Measurements from ENCODE around the gene MOSPD3.
A peak's percentile ranks its signal among the peaks of the same experiment; 100 is the strongest.

The MOSPD3 gene

GRCh38 chr7:100595188-100595587 lies 17.2 kb upstream of the MOSPD3 start:
- no peak for DNase-seq

- DNase-seq: no peak
These were observed 13.9 kb upstream of the MOSPD3 start for GRCh38 chr7:100598425-100598824.

GRCh38 chr7:100599911-100600729 lies 12.2 kb upstream of the MOSPD3 start:
- no peak for DNase-seq

GRCh38 chr7:100600730-100601038 lies 11.7 kb upstream of the MOSPD3 start:
- no peak for DNase-seq

GRCh38 chr7:100602889-100603725 lies 9.2 kb upstream of the MOSPD3 start:
- no peak for DNase-seq

GRCh38 chr7:100603726-100604027 lies 8.7 kb upstream of the MOSPD3 start:
- no peak for DNase-seq

GRCh38 chr7:100604028-100604975 lies 8.0 kb upstream of the MOSPD3 start:
- peak in 1 of 2 donors; percentile 37 for DNase-seq

GRCh38 chr7:100604976-100605911 lies 7.1 kb upstream of the MOSPD3 start:
- DNase-seq: no peak

GRCh38 chr7:100606313-100606712 lies 6.0 kb upstream of the MOSPD3 start:
- no peak for DNase-seq

- DNase-seq: no peak
These were observed 5.2 kb upstream of the MOSPD3 start for GRCh38 chr7:100607111-100607510.

- DNase-seq: no peak
These were observed 2.4 kb upstream of the MOSPD3 start for GRCh38 chr7:100609958-100610357.

GRCh38 chr7:100612730-100613390 lies 520 bp downstream of the MOSPD3 start:
- DNase-seq: no peak

- DNase-seq: no peak
These were observed 1.3 kb downstream of the MOSPD3 start for GRCh38 chr7:100613412-100614175.

GRCh38 chr7:100614308-100614861 lies 2.0 kb downstream of the MOSPD3 start:
- no peak for DNase-seq

GRCh38 chr7:100620239-100620638 lies 7.9 kb downstream of the MOSPD3 start:
- DNase-seq: no peak

GRCh38 chr7:100620804-100621203 lies 8.5 kb downstream of the MOSPD3 start:
- DNase-seq: no peak

- DNase-seq: no peak
These were observed 9.2 kb downstream of the MOSPD3 start for GRCh38 chr7:100621554-100621953.

GRCh38 chr7:100623951-100624824 lies 11.8 kb downstream of the MOSPD3 start:
- DNase-seq: no peak

GRCh38 chr7:100626055-100626454 lies 13.7 kb downstream of the MOSPD3 start:
- DNase-seq: no peak
